SK-N-SH (cell line): ENCODE measurements around the gene SLC2A9.

Experiments used
- EZH2phosphoT487 ChIP-seq: fragments of 200-600 bp; sonication (generic); IDR thresholded peaks from 2 replicates; pipeline ENCODE4 v1.6.1; 2017; ENCODE audit warnings: low read depth, mixed run types, mild to moderate bottlenecking, antibody characterized with exemption, moderate library complexity, borderline replicate concordance
- MXI1 ChIP-seq: IDR thresholded peaks from 2 replicates; pipeline ENCODE4 v1.6.1; 2012; ENCODE audit warnings: mild to moderate bottlenecking, low read depth, low read length, improper control_type of control experiment
- POLR2AphosphoS5 ChIP-seq: IDR thresholded peaks from 2 replicates; pipeline ENCODE4 v1.6.1; 2012; ENCODE audit warnings: low read depth, low read length
- TF ChIP-seq, protein P1 (sequence below): fragments of 200-600 bp; sonication (generic); IDR thresholded peaks from 2 replicates; pipeline ENCODE4 v1.6.1; 2017; ENCODE audit warnings: antibody characterized with exemption, mild to moderate bottlenecking, moderate library complexity

DNA sequence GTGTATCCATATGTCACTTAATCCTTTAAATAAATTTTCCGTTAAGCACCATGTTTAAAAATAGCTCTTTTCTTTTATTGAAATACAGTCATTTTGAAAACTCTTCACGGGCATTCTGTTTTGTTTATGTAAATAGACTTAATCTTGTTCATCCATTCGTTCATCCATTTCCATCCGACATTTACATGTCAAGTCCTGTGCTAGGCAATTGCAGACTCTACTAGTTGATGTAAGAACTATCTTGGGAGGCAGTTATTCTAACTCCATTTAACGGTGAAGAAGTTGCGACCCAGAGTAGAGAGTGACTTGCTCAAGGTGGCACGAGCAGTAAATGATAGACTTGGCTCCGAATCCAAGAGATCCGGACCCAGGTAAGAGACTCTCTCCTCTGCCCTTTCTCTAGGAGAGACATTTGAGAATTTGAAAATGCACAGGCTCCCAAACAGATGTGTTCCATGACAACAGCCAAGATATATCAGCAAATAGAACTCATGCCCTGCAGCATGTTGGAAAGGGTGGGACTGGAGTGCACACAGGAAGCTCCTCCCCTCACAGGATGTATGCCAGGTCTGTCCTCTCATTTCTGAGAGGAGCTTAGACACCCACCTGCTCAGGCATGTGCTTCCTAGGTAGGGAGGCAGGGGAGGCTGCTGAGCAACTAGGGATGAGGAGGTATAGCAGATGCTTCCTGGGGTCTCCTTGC is 175.4 kb downstream of the SLC2A9 start:
- TF ChIP-seq EZH2phosphoT487 = no peak
- no peak for TF ChIP-seq MXI1
- TF ChIP-seq POLR2AphosphoS5 = no peak
- TF ChIP-seq, protein P1, sequence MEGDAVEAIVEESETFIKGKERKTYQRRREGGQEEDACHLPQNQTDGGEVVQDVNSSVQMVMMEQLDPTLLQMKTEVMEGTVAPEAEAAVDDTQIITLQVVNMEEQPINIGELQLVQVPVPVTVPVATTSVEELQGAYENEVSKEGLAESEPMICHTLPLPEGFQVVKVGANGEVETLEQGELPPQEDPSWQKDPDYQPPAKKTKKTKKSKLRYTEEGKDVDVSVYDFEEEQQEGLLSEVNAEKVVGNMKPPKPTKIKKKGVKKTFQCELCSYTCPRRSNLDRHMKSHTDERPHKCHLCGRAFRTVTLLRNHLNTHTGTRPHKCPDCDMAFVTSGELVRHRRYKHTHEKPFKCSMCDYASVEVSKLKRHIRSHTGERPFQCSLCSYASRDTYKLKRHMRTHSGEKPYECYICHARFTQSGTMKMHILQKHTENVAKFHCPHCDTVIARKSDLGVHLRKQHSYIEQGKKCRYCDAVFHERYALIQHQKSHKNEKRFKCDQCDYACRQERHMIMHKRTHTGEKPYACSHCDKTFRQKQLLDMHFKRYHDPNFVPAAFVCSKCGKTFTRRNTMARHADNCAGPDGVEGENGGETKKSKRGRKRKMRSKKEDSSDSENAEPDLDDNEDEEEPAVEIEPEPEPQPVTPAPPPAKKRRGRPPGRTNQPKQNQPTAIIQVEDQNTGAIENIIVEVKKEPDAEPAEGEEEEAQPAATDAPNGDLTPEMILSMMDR = no peak
